AG09319 (cell line): Measurements from ENCODE around the gene ALOX5AP.

Experiments
- DNase-seq: peaks from one replicate; pipeline ENCODE4 v3.0.0-alpha.2; 2010; ENCODE audit warnings: low read depth; ENCODE audit errors: extremely low read depth
- TF ChIP-seq, protein P1 (sequence below): IDR thresholded peaks from 2 replicates; pipeline ENCODE4 v1.5.1; 2011; ENCODE audit warnings: low read depth, mild to moderate bottlenecking, inconsistent platforms, low read length, moderate library complexity

The ALOX5AP gene

DNA sequence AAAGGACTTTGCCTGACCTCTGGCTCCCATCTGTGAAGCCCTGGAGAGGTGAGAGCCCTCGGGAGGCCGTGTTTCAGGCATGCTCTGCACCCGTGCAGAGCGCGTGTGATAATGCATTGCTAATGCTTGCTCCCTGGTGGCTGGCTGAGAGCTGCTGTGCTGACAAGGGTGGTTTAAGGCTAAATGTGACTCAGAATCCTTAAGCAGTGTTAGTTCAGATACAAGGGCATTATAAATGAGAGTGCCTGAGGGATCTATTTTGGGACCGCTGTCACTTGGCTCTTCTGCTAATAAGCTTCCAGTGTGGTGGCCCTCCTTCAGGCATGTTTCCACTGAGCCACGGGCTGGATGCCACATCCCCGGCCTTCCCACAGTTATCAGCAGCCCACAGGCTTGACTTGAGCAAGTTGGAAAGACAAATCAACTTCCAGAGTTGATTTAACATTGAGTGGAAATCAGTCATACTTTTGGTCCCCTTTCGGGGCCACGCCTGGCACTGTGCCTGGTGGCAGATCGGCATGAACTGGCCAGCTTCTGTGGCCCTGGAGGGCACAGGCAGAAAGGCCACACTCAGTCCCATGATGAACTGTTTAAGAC, 17.0 kb downstream of the ALOX5AP start:
- DNase-seq: no peak
- TF ChIP-seq, protein P1, sequence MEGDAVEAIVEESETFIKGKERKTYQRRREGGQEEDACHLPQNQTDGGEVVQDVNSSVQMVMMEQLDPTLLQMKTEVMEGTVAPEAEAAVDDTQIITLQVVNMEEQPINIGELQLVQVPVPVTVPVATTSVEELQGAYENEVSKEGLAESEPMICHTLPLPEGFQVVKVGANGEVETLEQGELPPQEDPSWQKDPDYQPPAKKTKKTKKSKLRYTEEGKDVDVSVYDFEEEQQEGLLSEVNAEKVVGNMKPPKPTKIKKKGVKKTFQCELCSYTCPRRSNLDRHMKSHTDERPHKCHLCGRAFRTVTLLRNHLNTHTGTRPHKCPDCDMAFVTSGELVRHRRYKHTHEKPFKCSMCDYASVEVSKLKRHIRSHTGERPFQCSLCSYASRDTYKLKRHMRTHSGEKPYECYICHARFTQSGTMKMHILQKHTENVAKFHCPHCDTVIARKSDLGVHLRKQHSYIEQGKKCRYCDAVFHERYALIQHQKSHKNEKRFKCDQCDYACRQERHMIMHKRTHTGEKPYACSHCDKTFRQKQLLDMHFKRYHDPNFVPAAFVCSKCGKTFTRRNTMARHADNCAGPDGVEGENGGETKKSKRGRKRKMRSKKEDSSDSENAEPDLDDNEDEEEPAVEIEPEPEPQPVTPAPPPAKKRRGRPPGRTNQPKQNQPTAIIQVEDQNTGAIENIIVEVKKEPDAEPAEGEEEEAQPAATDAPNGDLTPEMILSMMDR: no peak

DNA sequence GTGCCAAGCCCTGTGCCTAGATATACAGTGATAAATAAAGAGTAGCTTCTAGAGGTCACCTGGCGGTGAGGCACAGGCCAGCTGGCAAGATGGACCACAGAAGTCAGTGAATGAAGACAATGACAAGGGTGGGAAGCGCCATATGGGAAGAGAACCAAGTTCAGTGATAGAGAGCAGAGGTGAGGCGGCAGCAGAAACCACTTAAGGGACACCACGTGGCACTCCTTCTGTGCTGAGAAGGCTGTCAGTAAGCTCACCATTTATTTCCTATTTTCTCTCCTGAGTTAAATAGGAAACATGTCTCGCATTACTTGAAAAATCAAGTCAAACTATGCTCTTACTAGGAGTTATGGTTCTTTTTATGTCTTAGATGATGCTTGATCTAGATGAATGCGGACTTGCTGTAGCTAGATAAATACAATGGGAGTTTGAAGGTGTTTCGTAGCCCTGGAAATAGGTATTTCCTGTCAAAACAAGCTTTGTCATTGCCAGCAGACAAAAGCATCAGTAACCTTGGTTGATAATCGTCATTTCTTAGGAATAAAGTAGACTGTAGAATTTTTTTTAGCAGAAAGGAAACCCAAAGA, 17.8 kb downstream of the ALOX5AP start:
- TF ChIP-seq, protein P1: no peak
- no peak for DNase-seq

DNA sequence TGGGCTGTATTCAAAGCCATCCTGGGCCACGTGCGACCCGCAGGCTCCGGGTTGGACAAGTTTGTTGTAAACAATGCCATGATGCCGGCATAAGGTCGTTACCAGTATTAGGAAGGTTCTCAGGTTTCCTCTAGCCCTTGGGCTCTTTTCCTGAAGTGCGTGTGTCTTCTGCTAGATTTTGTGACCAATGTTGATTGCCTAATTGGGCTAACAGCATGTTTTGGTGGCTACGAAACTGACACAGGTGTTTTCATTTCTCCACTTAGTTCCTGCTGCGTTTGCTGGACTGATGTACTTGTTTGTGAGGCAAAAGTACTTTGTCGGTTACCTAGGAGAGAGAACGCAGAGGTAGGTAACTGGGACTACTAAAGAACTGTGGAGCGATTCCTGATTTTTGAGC, 20.3 kb downstream of the ALOX5AP start:
- DNase-seq: no peak
- TF ChIP-seq, protein P1: no peak

DNA sequence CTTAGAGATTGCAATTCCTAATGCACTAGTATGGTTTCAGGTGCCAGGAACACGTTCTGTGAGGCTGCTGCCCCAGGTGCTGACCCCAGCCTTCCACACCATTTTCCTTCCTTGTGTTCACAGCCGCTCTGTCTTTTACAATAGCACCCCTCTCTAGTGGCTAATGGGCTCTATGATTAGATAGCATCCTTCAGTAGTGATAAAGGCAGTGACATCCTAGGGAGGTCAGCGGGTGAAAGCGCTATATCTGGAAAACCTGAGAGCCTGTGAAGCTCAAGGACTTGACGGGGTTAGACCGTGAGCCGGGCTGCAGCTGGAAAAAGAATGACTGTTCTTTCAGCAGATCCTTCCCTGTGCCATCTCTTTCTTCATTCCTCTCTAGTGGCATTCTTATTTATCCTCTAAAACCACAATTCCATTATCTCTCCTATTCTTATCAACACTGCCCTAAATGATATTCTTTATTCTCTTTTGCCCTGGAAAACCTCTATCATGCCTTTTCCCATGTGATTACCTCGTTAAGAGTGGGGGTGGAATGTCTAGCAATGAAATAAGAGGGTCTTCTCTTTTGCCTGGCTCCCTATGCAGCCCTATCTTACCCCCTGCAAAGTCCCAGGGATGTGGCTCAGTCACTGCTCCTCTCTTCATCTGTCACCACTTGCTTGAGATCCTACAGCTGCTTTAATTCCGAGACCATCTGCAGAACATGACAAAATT, 21.8 kb downstream of the ALOX5AP start:
- DNase-seq: no peak
- TF ChIP-seq, protein P1: no peak

DNA sequence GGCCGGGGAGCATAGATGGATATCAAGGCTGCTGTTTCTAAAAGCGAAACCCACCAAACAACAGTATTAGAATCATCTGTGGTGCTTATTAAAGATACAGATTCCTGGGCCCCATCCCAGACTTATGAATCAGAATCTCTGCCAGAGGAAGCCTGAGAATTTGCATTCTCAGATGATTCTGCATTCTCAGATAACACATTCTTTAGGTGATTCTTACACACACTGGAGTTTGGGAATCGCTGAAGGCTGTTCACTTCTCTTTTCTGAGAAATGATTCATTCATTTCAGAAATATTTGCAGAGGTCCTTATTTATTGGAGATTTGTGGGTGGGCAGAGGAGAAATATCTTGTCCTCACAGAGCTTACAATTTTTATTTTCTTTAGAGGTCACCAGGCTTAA, 24.4 kb downstream of the ALOX5AP start:
- DNase-seq: no peak
- TF ChIP-seq, protein P1: no peak

DNA sequence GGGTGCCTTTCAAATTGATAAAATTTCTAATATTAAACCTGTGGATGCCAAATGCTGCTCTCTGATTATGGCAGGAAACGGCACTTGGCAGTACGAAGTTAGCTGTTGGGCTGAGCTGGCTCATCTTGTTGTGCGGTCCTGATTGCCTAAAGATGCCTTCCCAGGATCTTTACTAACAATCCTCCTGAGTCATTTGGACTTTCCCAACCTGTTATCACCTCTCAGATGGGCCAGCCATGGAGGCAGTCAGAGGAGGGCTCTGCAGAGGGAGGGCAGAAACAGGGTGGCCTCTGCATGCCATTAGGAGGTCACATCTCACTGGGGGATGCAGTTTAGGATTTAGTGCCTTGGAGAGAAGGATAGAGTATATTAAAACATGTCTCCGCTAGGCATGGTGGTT, 27.3 kb downstream of the ALOX5AP start:
- DNase-seq: no peak
- TF ChIP-seq, protein P1: no peak

DNA sequence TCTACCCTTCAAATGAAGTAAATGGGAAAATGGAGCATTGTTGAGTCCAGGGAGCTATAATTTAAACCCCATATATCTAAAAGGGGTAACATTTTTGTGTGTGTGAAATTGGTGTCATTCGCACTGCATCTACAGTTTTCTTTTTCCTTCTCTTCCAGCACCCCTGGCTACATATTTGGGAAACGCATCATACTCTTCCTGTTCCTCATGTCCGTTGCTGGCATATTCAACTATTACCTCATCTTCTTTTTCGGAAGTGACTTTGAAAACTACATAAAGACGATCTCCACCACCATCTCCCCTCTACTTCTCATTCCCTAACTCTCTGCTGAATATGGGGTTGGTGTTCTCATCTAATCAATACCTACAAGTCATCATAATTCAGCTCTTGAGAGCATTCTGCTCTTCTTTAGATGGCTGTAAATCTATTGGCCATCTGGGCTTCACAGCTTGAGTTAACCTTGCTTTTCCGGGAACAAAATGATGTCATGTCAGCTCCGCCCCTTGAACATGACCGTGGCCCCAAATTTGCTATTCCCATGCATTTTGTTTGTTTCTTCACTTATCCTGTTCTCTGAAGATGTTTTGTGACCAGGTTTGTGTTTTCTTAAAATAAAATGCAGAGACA, 28.6 kb downstream of the ALOX5AP start:
- DNase-seq: no peak

More for the DNA sequence above, 28.6 kb downstream of the ALOX5AP start:
- TF ChIP-seq, protein P1: no peak
